ENCODE data around the gene TARBP1. TPM values are rescaled to one million over a fixed set of nuclear protein-coding genes. Genes with fewer than 3 reads are reported as not detected.

TARBP1 gene
- total and polyA plus RNA-seq, 7 experiments from 2014 or later: 22.9 to 49.6 (median 46.7) TPM

- H3K4me3 Mint-ChIP-seq: peak overlapping the region; percentile 66 to 86 (median 72)
- ChIA-PET CTCF (no interaction called here), POLR2A (interaction anchor here (0.8 to 2.8 kb wide), 6 partner anchors 14 to 533 kb away, joined by 3 to 22 read pairs (median 4); partner anchors contain the start of genes COA6 and IRF2BP2)
- peak overlapping the region; percentile 75 for H3K27ac ChIP-seq (ENCODE audit: low read depth, low read length)
- no peaks in the 10 kb centered on the region for H3K27me3 ChIP-seq (ENCODE audit: control insufficient read depth in 2 of 2, insufficient read depth in 2 of 2, low read length in 2 of 2)
- H3K4me1 Mint-ChIP-seq: peaks cover 12 to 39% (median 35%) of the 10 kb centered on the region in 7 donors
- no peak for ATAC-seq
- peaks cover 0 to 16% of the 10 kb centered on the region in 2 donors for H3K4me1 ChIP-seq (ENCODE audit: control insufficient read depth in 2 of 2, insufficient read depth in 2 of 2, low read length in 2 of 2)
- H3K4me3 ChIP-seq (ENCODE audit: low read length): peak overlapping the region; percentile 79
- peaks cover 0 to 2% (median 0%) of the 10 kb centered on the region in 11 donors for H3K9me3 Mint-ChIP-seq
- intact Hi-C loops (cut with micrococcal nuclease): loop anchor here (1.0 to 10.0 kb wide), 10 partner anchors 70 to 1388 kb away; partner anchors contain the start of genes ARID4B (in 2 of the 2), B3GALNT2 (in 2 of the 2), GGPS1 (in 2 of the 2) and COA6 (in 1 of the 2)
- H3K27ac Mint-ChIP-seq: peak overlapping the region; percentile 33 to 86 (median 58)
- no peaks in the 10 kb centered on the region for H3K36me3 ChIP-seq (ENCODE audit: control insufficient read depth in 2 of 3, insufficient read depth in 3 of 3, low read length in 3 of 3)
- DNase-seq: no peak
- peaks cover 0 to 8% (median 0%) of the 10 kb centered on the region in 5 donors for H3K36me3 Mint-ChIP-seq
- H3K27me3 Mint-ChIP-seq: peaks cover 0 to 22% (median 6%) of the 10 kb centered on the region in 5 donors
- H3K9me3 ChIP-seq (ENCODE audit: control insufficient read depth in 2 of 3, low read length in 3 of 3): no peaks in the 10 kb centered on the region
Measured at GRCh38 chr1:234479310-234479559, 256 bp upstream of the TARBP1 start.

- peaks cover 0 to 2% (median 0%) of the 10 kb centered on the region in 11 donors for H3K9me3 Mint-ChIP-seq
- H3K27ac Mint-ChIP-seq: peak overlapping the region; percentile 73 to 95 (median 85)
- peak; percentile 81 for ATAC-seq
- Histone ChIP-seq H3K27ac (ENCODE audit: low read depth, low read length) (peak overlapping the region; percentile 71), H3K27me3 (ENCODE audit: control insufficient read depth in 2 of 2, insufficient read depth in 2 of 2, low read length in 2 of 2) (no peaks in the 10 kb centered on the region), H3K36me3 (ENCODE audit: control insufficient read depth in 2 of 3, insufficient read depth in 3 of 3, low read length in 3 of 3) (no peaks in the 10 kb centered on the region), H3K4me3 (ENCODE audit: low read length) (peak overlapping the region; percentile 65), H3K4me1 (ENCODE audit: control insufficient read depth in 2 of 2, insufficient read depth in 2 of 2, low read length in 2 of 2) (peaks cover 0 to 21% of the 10 kb centered on the region in 2 donors), H3K9me3 (ENCODE audit: control insufficient read depth in 2 of 3, low read length in 3 of 3) (no peaks in the 10 kb centered on the region)
- DNase-seq: peak in 8 of 9 donors; percentile 59 to 78 (median 77)
- CTCF ChIA-PET: interaction anchor here (1.0 kb wide), 1 partner anchor 9 kb away, joined by 3 read pairs; no protein-coding TSS in a partner anchor
- H3K4me3 Mint-ChIP-seq: peak overlapping the region; percentile 82 to 90 (median 90)
- H3K27me3 Mint-ChIP-seq: peaks cover 0 to 14% (median 0%) of the 10 kb centered on the region in 5 donors
- POLR2A ChIA-PET: interaction anchor here (0.7 to 2.8 kb wide), 14 partner anchors 9 to 1027 kb away, joined by 3 to 22 read pairs (median 5); partner anchors contain the start of genes COA6, IRF2BP2, RBM34 and TOMM20
- intact Hi-C loops (cut with micrococcal nuclease): loop anchor here (1.0 to 10.0 kb wide), 14 partner anchors 9 to 1389 kb away; partner anchors contain the start of genes ARID4B (in 2 of the 2), B3GALNT2 (in 2 of the 2), COA6 (in 2 of the 2) and GGPS1 (in 2 of the 2)
- peaks cover 0 to 8% (median 0%) of the 10 kb centered on the region in 5 donors for H3K36me3 Mint-ChIP-seq
- peaks cover 19 to 50% (median 45%) of the 10 kb centered on the region in 7 donors for H3K4me1 Mint-ChIP-seq
Measured at GRCh38 chr1:234478152-234478480, 863 bp downstream of the TARBP1 start.

GRCh38 chr1:234477386-234478151 is 1.4 kb downstream of the TARBP1 start:
- Mint-ChIP-seq H3K4me1 (peaks cover 20 to 55% (median 50%) of the 10 kb centered on the region in 7 donors), H3K27ac (peak overlapping the region; percentile 73 to 95 (median 85)), H3K36me3 (peaks cover 0 to 8% (median 0%) of the 10 kb centered on the region in 5 donors), H3K4me3 (peak overlapping the region; percentile 82 to 90 (median 90)), H3K9me3 (peaks cover 0 to 2% (median 0%) of the 10 kb centered on the region in 11 donors), H3K27me3 (peaks cover 0 to 9% (median 0%) of the 10 kb centered on the region in 5 donors)
- DNase-seq: no peak
- Histone ChIP-seq H3K4me3 (ENCODE audit: low read length) (peak overlapping the region; percentile 65), H3K9me3 (ENCODE audit: control insufficient read depth in 2 of 3, low read length in 3 of 3) (no peaks in the 10 kb centered on the region), H3K36me3 (ENCODE audit: control insufficient read depth in 2 of 3, insufficient read depth in 3 of 3, low read length in 3 of 3) (no peaks in the 10 kb centered on the region), H3K27ac (ENCODE audit: low read depth, low read length) (peak overlapping the region; percentile 71), H3K27me3 (ENCODE audit: control insufficient read depth in 2 of 2, insufficient read depth in 2 of 2, low read length in 2 of 2) (no peaks in the 10 kb centered on the region), H3K4me1 (ENCODE audit: control insufficient read depth in 2 of 2, insufficient read depth in 2 of 2, low read length in 2 of 2) (peaks cover 0 to 26% of the 10 kb centered on the region in 2 donors)
- intact Hi-C loops (cut with micrococcal nuclease): loop anchor here (1.0 to 10.0 kb wide), 14 partner anchors 10 to 1389 kb away; partner anchors contain the start of genes ARID4B (in 2 of the 2), B3GALNT2 (in 2 of the 2), COA6 (in 2 of the 2) and GGPS1 (in 2 of the 2)
- no peak for ATAC-seq
- ChIA-PET POLR2A (interaction anchor here (0.7 to 2.8 kb wide), 14 partner anchors 10 to 1028 kb away, joined by 3 to 22 read pairs (median 5); partner anchors contain the start of genes COA6, IRF2BP2, RBM34 and TOMM20), CTCF (interaction anchor here (1.0 kb wide), 1 partner anchor 9 kb away, joined by 3 read pairs; no protein-coding TSS in a partner anchor)

- peaks cover 20 to 56% (median 50%) of the 10 kb centered on the region in 7 donors for H3K4me1 Mint-ChIP-seq
- peak overlapping the region in 5 of 9 donors; percentile 1 to 78 (median 45) for H3K27ac Mint-ChIP-seq
- Histone ChIP-seq H3K9me3 (ENCODE audit: control insufficient read depth in 2 of 3, low read length in 3 of 3) (no peaks in the 10 kb centered on the region), H3K27me3 (ENCODE audit: control insufficient read depth in 2 of 2, insufficient read depth in 2 of 2, low read length in 2 of 2) (no peaks in the 10 kb centered on the region), H3K36me3 (ENCODE audit: control insufficient read depth in 2 of 3, insufficient read depth in 3 of 3, low read length in 3 of 3) (no peaks in the 10 kb centered on the region), H3K4me3 (ENCODE audit: low read length) (peak overlapping the region; percentile 0), H3K4me1 (ENCODE audit: control insufficient read depth in 2 of 2, insufficient read depth in 2 of 2, low read length in 2 of 2) (peaks cover 0 to 26% of the 10 kb centered on the region in 2 donors), H3K27ac (ENCODE audit: low read depth, low read length) (no peak overlapping the region)
- ChIA-PET CTCF (no interaction called here), POLR2A (no interaction called here)
- ATAC-seq (no peak), DNase-seq (no peak)
- peak overlapping the region; percentile 17 to 90 (median 70) for H3K4me3 Mint-ChIP-seq
- intact Hi-C loops (cut with micrococcal nuclease): loop anchor here (5.0 to 10.0 kb wide), 3 partner anchors 154 to 1149 kb away; partner anchors contain the start of gene MAP3K21 (in 1 of the 2)
- H3K9me3 Mint-ChIP-seq: peaks cover 0 to 2% (median 0%) of the 10 kb centered on the region in 11 donors
- H3K27me3 Mint-ChIP-seq: no peaks in the 10 kb centered on the region
- peaks cover 0 to 8% (median 0%) of the 10 kb centered on the region in 5 donors for H3K36me3 Mint-ChIP-seq
Measured at GRCh38 chr1:234476172-234476571, 2.8 kb downstream of the TARBP1 start.

GRCh38 chr1:234475167-234475793 is 3.7 kb downstream of the TARBP1 start:
- ATAC-seq (no peak), DNase-seq (no peak)
- ChIA-PET POLR2A (no interaction called here), CTCF (no interaction called here)
- H3K4me1 ChIP-seq (ENCODE audit: control insufficient read depth in 2 of 2, insufficient read depth in 2 of 2, low read length in 2 of 2): peaks cover 0 to 26% of the 10 kb centered on the region in 2 donors
- H3K9me3 ChIP-seq (ENCODE audit: control insufficient read depth in 2 of 3, low read length in 3 of 3): no peaks in the 10 kb centered on the region
- intact Hi-C loops (cut with micrococcal nuclease): loop anchor here (5.0 to 10.0 kb wide), 3 partner anchors 153 to 1148 kb away; partner anchors contain the start of gene MAP3K21 (in 1 of the 2)
- Mint-ChIP-seq H3K27ac (peak overlapping the region in 2 of 9 donors; percentile 13 to 17), H3K9me3 (peaks cover 0 to 2% (median 0%) of the 10 kb centered on the region in 11 donors), H3K27me3 (no peaks in the 10 kb centered on the region), H3K4me3 (peak overlapping the region in 4 of 10 donors; percentile 29 to 88 (median 52)), H3K36me3 (peaks cover 0 to 8% (median 2%) of the 10 kb centered on the region in 5 donors), H3K4me1 (peaks cover 20 to 56% (median 50%) of the 10 kb centered on the region in 7 donors)
- H3K4me3 ChIP-seq (ENCODE audit: low read length): no peak overlapping the region
- H3K27me3 ChIP-seq (ENCODE audit: control insufficient read depth in 2 of 2, insufficient read depth in 2 of 2, low read length in 2 of 2): no peaks in the 10 kb centered on the region
- H3K27ac ChIP-seq (ENCODE audit: low read depth, low read length): no peak overlapping the region
- no peaks in the 10 kb centered on the region for H3K36me3 ChIP-seq (ENCODE audit: control insufficient read depth in 2 of 3, insufficient read depth in 3 of 3, low read length in 3 of 3)

GRCh38 chr1:234474375-234474774 is 4.6 kb downstream of the TARBP1 start:
- Histone ChIP-seq H3K4me1 (ENCODE audit: control insufficient read depth in 2 of 2, insufficient read depth in 2 of 2, low read length in 2 of 2) (peaks cover 0 to 26% of the 10 kb centered on the region in 2 donors), H3K9me3 (ENCODE audit: control insufficient read depth in 2 of 3, low read length in 3 of 3) (no peaks in the 10 kb centered on the region), H3K4me3 (ENCODE audit: low read length) (no peak overlapping the region), H3K27me3 (ENCODE audit: control insufficient read depth in 2 of 2, insufficient read depth in 2 of 2, low read length in 2 of 2) (no peaks in the 10 kb centered on the region), H3K27ac (ENCODE audit: low read depth, low read length) (no peak overlapping the region), H3K36me3 (ENCODE audit: control insufficient read depth in 2 of 3, insufficient read depth in 3 of 3, low read length in 3 of 3) (no peaks in the 10 kb centered on the region)
- POLR2A ChIA-PET: no interaction called here
- no peaks in the 10 kb centered on the region for H3K27me3 Mint-ChIP-seq
- DNase-seq (no peak), ATAC-seq (no peak)
- CTCF ChIA-PET: no interaction called here
- peaks cover 20 to 54% (median 48%) of the 10 kb centered on the region in 7 donors for H3K4me1 Mint-ChIP-seq
- peaks cover 0 to 2% (median 0%) of the 10 kb centered on the region in 11 donors for H3K9me3 Mint-ChIP-seq
- peak overlapping the region in 4 of 10 donors; percentile 2 to 46 (median 6) for H3K4me3 Mint-ChIP-seq
- peaks cover 0 to 12% (median 5%) of the 10 kb centered on the region in 5 donors for H3K36me3 Mint-ChIP-seq
- intact Hi-C loops (cut with micrococcal nuclease): loop anchor here in 1 of 2 donors (10.0 kb wide), 1 partner anchor 360 kb away; no protein-coding TSS in a partner anchor
- peak overlapping the region in 2 of 9 donors; percentile 17 to 33 for H3K27ac Mint-ChIP-seq

Measured in naive thymus-derived CD4-positive, alpha-beta T cell (primary cell).